T-helper 17 cell (primary cell): Measurements from ENCODE around the gene ANTXRL. TPM values are rescaled to one million over a fixed set of nuclear protein-coding genes. Genes with fewer than 3 reads are reported as not detected.
"Not testable (repeated sequence)": the region's sequence is repeated elsewhere in the genome, so short reads cannot be mapped to it uniquely, and the experiment has no call there.

Source experiments
- ATAC-seq: fragments of 150-1000 bp; cut with Tn5 transposase; 2 replicates; pipeline ENCODE4 v1.10.0; 2021; ENCODE audit warnings: mild to moderate bottlenecking, moderate library complexity
- DNase-seq, 3 donors: peaks; one replicate each; pipeline versions ENCODE4 v3.0.0 to v3.0.0-alpha.2; 2020 to 2021
- H3K9me3 ChIP-seq: one replicate; pipeline ENCODE4 v1.7.0; 2013; ENCODE audit warnings: low read length, mild to moderate bottlenecking; ENCODE audit not compliant: control insufficient read depth, poor library complexity, severe bottlenecking
- H3K27ac Mint-ChIP-seq: one replicate; pipeline ENCODE4 v1.8.0; 2022; ENCODE audit warnings: mild to moderate bottlenecking, moderate library complexity, mixed read lengths
- H3K27me3 Mint-ChIP-seq: one replicate; pipeline ENCODE4 v1.8.0; 2022; ENCODE audit warnings: mixed read lengths
- H3K36me3 Mint-ChIP-seq: one replicate; pipeline ENCODE4 v1.8.0; 2022; ENCODE audit warnings: low read depth, mixed read lengths
- H3K4me1 Mint-ChIP-seq: one replicate; pipeline ENCODE4 v1.8.0; 2022; ENCODE audit warnings: mild to moderate bottlenecking, mixed read lengths
- H3K4me3 Mint-ChIP-seq: one replicate; pipeline ENCODE4 v1.8.0; 2022; ENCODE audit warnings: mild to moderate bottlenecking, moderate library complexity, mixed read lengths
- total RNA-seq, 4 donors: library from RNA in 2 of 4; stranded (reverse) in 2 of 4; gene quantifications; one replicate each; pipeline ENCODE4 v1.2.3 and lab custom pipeline; 2022 to 2026

The ANTXRL gene
- total RNA-seq, 2 donors from 2014 or later = not detected

- Mint-ChIP-seq H3K27me3 (no peaks in the 10 kb centered on the region), H3K4me1 (peaks cover 13% of the 10 kb centered on the region), H3K27ac (no peak overlapping the region), H3K4me3 (no peak overlapping the region), H3K36me3 (peaks cover 5% of the 10 kb centered on the region)
- H3K9me3 ChIP-seq = no peaks in the 10 kb centered on the region
- DNase-seq (no peak), ATAC-seq (no peak)
Measured at GRCh38 chr10:46250481-46250880, 36.3 kb upstream of the ANTXRL start.

- Mint-ChIP-seq H3K36me3 (peaks cover 3% of the 10 kb centered on the region), H3K27me3 (no peaks in the 10 kb centered on the region), H3K4me1 (peaks cover 14% of the 10 kb centered on the region), H3K4me3 (no peak overlapping the region), H3K27ac (peak overlapping the region; percentile 4)
- H3K9me3 ChIP-seq = no peaks in the 10 kb centered on the region
- no peak for ATAC-seq
- DNase-seq = no peak
Measured at GRCh38 chr10:46250898-46251856, 35.6 kb upstream of the ANTXRL start.

- Mint-ChIP-seq H3K36me3 (peaks cover 3% of the 10 kb centered on the region), H3K27ac (peak overlapping the region; percentile 4), H3K27me3 (no peaks in the 10 kb centered on the region), H3K4me1 (peaks cover 11% of the 10 kb centered on the region), H3K4me3 (no peak overlapping the region)
- DNase-seq (no peak), ATAC-seq (no peak)
- H3K9me3 ChIP-seq = no peaks in the 10 kb centered on the region
Measured at GRCh38 chr10:46251857-46252847, 34.6 kb upstream of the ANTXRL start.

GRCh38 chr10:46253076-46254006, 33.5 kb upstream of the ANTXRL start:
- DNase-seq = no peak
- Mint-ChIP-seq H3K4me1 (peaks cover 11% of the 10 kb centered on the region), H3K36me3 (peaks cover 3% of the 10 kb centered on the region), H3K27ac (no peak overlapping the region), H3K27me3 (no peaks in the 10 kb centered on the region), H3K4me3 (no peak overlapping the region)
- ATAC-seq = no peak
- no peaks in the 10 kb centered on the region for H3K9me3 ChIP-seq

GRCh38 chr10:46254007-46254383, 32.8 kb upstream of the ANTXRL start:
- H3K27me3 Mint-ChIP-seq = no peaks in the 10 kb centered on the region
- H3K9me3 ChIP-seq = no peaks in the 10 kb centered on the region
- DNase-seq (no peak), ATAC-seq (no peak)
- H3K4me3 Mint-ChIP-seq = no peak overlapping the region
- peaks cover 14% of the 10 kb centered on the region for H3K4me1 Mint-ChIP-seq
- H3K36me3 Mint-ChIP-seq = peaks cover under 1% of the 10 kb centered on the region
- H3K27ac Mint-ChIP-seq = no peak overlapping the region

GRCh38 chr10:46254467-46254866, 32.3 kb upstream of the ANTXRL start:
- no peak overlapping the region for H3K27ac Mint-ChIP-seq
- H3K9me3 ChIP-seq = no peaks in the 10 kb centered on the region

GRCh38 chr10:46255210-46255609, 31.6 kb upstream of the ANTXRL start:
- H3K4me3 Mint-ChIP-seq, H3K36me3 Mint-ChIP-seq, ATAC-seq, DNase-seq, H3K27ac Mint-ChIP-seq, H3K9me3 ChIP-seq, H3K27me3 Mint-ChIP-seq: not testable (repeated sequence)
- peaks cover 14% of the 10 kb centered on the region for H3K4me1 Mint-ChIP-seq

More at GRCh38 chr10:46254467-46254866, 32.3 kb upstream of the ANTXRL start:
- ATAC-seq (no peak), DNase-seq (no peak)
- Mint-ChIP-seq H3K36me3 (no peaks in the 10 kb centered on the region), H3K27me3 (no peaks in the 10 kb centered on the region), H3K4me1 (peaks cover 14% of the 10 kb centered on the region), H3K4me3 (no peak overlapping the region)

GRCh38 chr10:46255801-46256747, 30.7 kb upstream of the ANTXRL start:
- H3K27me3 Mint-ChIP-seq = no peaks in the 10 kb centered on the region
- H3K4me3 Mint-ChIP-seq = no peak overlapping the region
- H3K9me3 ChIP-seq = no peaks in the 10 kb centered on the region
- DNase-seq (no peak), ATAC-seq (peak; percentile 67)
- H3K36me3 Mint-ChIP-seq = peaks cover 2% of the 10 kb centered on the region
- peaks cover 19% of the 10 kb centered on the region for H3K4me1 Mint-ChIP-seq
- peak overlapping the region; percentile 14 for H3K27ac Mint-ChIP-seq

- Mint-ChIP-seq H3K36me3 (peaks cover 2% of the 10 kb centered on the region), H3K27me3 (no peaks in the 10 kb centered on the region), H3K4me1 (peaks cover 19% of the 10 kb centered on the region), H3K27ac (peak overlapping the region; percentile 59), H3K4me3 (no peak overlapping the region)
- DNase-seq = no peak
- no peaks in the 10 kb centered on the region for H3K9me3 ChIP-seq
- ATAC-seq = no peak
Measured at GRCh38 chr10:46257099-46257498, 29.7 kb upstream of the ANTXRL start.

- peak overlapping the region; percentile 90 for H3K27ac Mint-ChIP-seq
- not testable (repeated sequence) for H3K27me3 Mint-ChIP-seq, H3K4me3 Mint-ChIP-seq, H3K9me3 ChIP-seq, DNase-seq, H3K36me3 Mint-ChIP-seq, ATAC-seq
- peaks cover 22% of the 10 kb centered on the region for H3K4me1 Mint-ChIP-seq
Measured at GRCh38 chr10:46262906-46263560, 23.8 kb upstream of the ANTXRL start.

- Mint-ChIP-seq H3K36me3 (peaks cover 2% of the 10 kb centered on the region), H3K27ac (peak overlapping the region; percentile 90), H3K27me3 (no peaks in the 10 kb centered on the region), H3K4me1 (peaks cover 19% of the 10 kb centered on the region), H3K4me3 (no peak overlapping the region)
- DNase-seq = no peak
- no peak for ATAC-seq
- H3K9me3 ChIP-seq = no peaks in the 10 kb centered on the region
Measured at GRCh38 chr10:46263831-46264268, 22.9 kb upstream of the ANTXRL start.
